NCI-H1048 (cell line): ENCODE data around the gene RPL18A.

Experiments used
- DNase-seq: peaks from one replicate; lab custom pipeline; 2025; lab: John Stamatoyannopoulos, UW

Gene RPL18A

GRCh38 chr19:17910791-17911360 lies 51.2 kb downstream of the RPL18A start:
- DNase-seq: no peak
